Vagina (tissue), 2 donors: ENCODE data around the gene CAVIN4.

Source experiments
- POLR2A ChIP-seq, 2 donors: fragments of 450-650 bp; IDR thresholded peaks; one replicate each; pipeline ENCODE4 v1.6.1; 2017; ENCODE audit warnings: antibody characterized with exemption in 2 of 2, mild to moderate bottlenecking in 2 of 2, moderate library complexity in 2 of 2
- POLR2AphosphoS5 ChIP-seq, 2 donors: sonication (generic); formaldehyde crosslinking; IDR thresholded peaks; one replicate each; pipeline ENCODE4 v1.9.0; 2017; ENCODE audit warnings: antibody characterized with exemption in 2 of 2, mild to moderate bottlenecking in 2 of 2, low read depth in 1 of 2; ENCODE audit not compliant: insufficient read depth in 1 of 2
- TF ChIP-seq, protein P1 (sequence below), 3 experiments: fragments of 450-650 bp in 2 of 3; fragments of 200-600 bp in 1 of 3; sonication (generic) in 1 of 3; IDR thresholded peaks; one replicate each; pipeline ENCODE4 v1.5.1; 2017 to 2019; ENCODE audit warnings: antibody characterized with exemption in 3 of 3, mild to moderate bottlenecking in 2 of 3, moderate library complexity in 2 of 3

DNA sequence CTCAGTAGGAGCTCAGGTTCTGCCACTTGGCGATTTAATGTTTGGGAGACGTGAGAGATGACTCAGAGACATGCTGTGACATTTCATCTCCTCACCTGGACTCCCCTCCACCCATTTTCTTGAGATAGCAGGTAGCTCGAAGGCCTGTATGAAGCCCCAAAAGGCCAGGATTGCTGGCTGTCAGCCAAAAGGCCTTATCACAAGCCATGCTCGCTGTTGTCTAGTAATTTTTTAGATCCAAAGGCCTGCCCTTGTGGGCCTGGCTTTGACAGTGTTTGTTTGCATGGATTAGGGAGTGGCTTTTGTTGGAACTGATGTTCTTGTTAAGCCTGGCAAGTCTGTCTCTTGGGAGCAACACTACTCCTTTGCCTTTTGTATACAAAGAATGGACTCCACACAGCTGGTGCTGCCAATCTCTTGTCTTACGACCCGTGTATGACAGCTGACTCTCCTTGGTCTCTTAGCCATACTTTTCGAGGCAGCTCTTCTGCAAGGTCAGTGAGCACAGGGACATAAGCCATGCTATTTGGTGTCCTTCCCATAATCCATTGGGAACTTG is 22.7 kb downstream of the CAVIN4 start:
- TF ChIP-seq, protein P1, sequence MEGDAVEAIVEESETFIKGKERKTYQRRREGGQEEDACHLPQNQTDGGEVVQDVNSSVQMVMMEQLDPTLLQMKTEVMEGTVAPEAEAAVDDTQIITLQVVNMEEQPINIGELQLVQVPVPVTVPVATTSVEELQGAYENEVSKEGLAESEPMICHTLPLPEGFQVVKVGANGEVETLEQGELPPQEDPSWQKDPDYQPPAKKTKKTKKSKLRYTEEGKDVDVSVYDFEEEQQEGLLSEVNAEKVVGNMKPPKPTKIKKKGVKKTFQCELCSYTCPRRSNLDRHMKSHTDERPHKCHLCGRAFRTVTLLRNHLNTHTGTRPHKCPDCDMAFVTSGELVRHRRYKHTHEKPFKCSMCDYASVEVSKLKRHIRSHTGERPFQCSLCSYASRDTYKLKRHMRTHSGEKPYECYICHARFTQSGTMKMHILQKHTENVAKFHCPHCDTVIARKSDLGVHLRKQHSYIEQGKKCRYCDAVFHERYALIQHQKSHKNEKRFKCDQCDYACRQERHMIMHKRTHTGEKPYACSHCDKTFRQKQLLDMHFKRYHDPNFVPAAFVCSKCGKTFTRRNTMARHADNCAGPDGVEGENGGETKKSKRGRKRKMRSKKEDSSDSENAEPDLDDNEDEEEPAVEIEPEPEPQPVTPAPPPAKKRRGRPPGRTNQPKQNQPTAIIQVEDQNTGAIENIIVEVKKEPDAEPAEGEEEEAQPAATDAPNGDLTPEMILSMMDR (IDR thresholded peaks at IDR 0.05) = no peak
- TF ChIP-seq POLR2A (IDR thresholded peaks at IDR 0.05) = no peak
- TF ChIP-seq POLR2AphosphoS5 (IDR thresholded peaks at IDR 0.05; ENCODE audit: insufficient read depth in 1 of 2, low read depth in 1 of 2) = no peak
